Endodermal cell (in vitro differentiated cells): ENCODE results near the gene TOP3B. TPM values are rescaled to one million over a fixed set of nuclear protein-coding genes. Genes with fewer than 3 reads are reported as not detected.

Source experiments
- DNase-seq: peaks from one replicate; pipeline ENCODE4 v3.0.0-alpha.2; 2017
- H3K27ac ChIP-seq: 2 replicates; pipeline ENCODE4 v1.5.1; 2013; ENCODE audit warnings: mild to moderate bottlenecking, low read depth, low read length, moderate library complexity
- H3K27me3 ChIP-seq: 2 replicates; pipeline ENCODE4 v1.6.1; 2013; ENCODE audit warnings: mild to moderate bottlenecking, low read length, moderate library complexity; ENCODE audit not compliant: insufficient read depth, control insufficient read depth, poor library complexity, severe bottlenecking
- H3K36me3 ChIP-seq: 2 replicates; pipeline ENCODE4 v1.7.0; 2013; ENCODE audit warnings: mild to moderate bottlenecking, low read length, moderate library complexity; ENCODE audit not compliant: control insufficient read depth, insufficient read depth
- H3K4me1 ChIP-seq: one replicate; pipeline ENCODE4 v1.7.0; 2013; ENCODE audit warnings: low read length; ENCODE audit not compliant: control insufficient read depth, insufficient read depth
- H3K4me3 ChIP-seq: 2 replicates; pipeline ENCODE4 v1.5.1; 2013; ENCODE audit warnings: mild to moderate bottlenecking, low read length, moderate library complexity
- H3K9ac ChIP-seq: 2 replicates; pipeline ENCODE4 v1.6.1; 2013; ENCODE audit warnings: mild to moderate bottlenecking, low read length, moderate library complexity; ENCODE audit not compliant: poor library complexity, severe bottlenecking; ENCODE audit errors: extremely low read depth
- H3K9me3 ChIP-seq: 2 replicates; pipeline ENCODE4 v1.6.1; 2013; ENCODE audit warnings: mild to moderate bottlenecking, low read length, moderate library complexity; ENCODE audit not compliant: control insufficient read depth
- H3K27ac Mint-ChIP-seq: 2 replicates; pipeline ENCODE4 v1.8.0; 2020; ENCODE audit warnings: mixed read lengths
- H3K27me3 Mint-ChIP-seq: 2 replicates; pipeline ENCODE4 v1.8.0; 2021; ENCODE audit warnings: mild to moderate bottlenecking, mixed read lengths; ENCODE audit not compliant: insufficient read depth
- H3K36me3 Mint-ChIP-seq: 2 replicates; pipeline ENCODE4 v1.8.0; 2020; ENCODE audit warnings: low read depth, mixed read lengths
- H3K4me1 Mint-ChIP-seq: 2 replicates; pipeline ENCODE4 v1.8.0; 2020; ENCODE audit warnings: mixed read lengths
- H3K4me3 Mint-ChIP-seq: 2 replicates; pipeline ENCODE4 v1.8.0; 2020; ENCODE audit warnings: mild to moderate bottlenecking, moderate library complexity, mixed read lengths
- H3K9me3 Mint-ChIP-seq: 2 replicates; pipeline ENCODE4 v1.8.0; 2020; ENCODE audit warnings: mild to moderate bottlenecking, mixed read lengths
- CTCF ChIP-seq: fragments of 200-600 bp; sonication (generic); conservative IDR thresholded peaks from 2 replicates; pipeline ENCODE4 v1.5.0; 2021; ENCODE audit warnings: antibody characterized with exemption, mild to moderate bottlenecking
- WGBS, 2 experiments: methylation state at CpG; one replicate each; pipeline versions ENCODE4 v1.1.5 to v1.1.7; 2013; ENCODE audit warnings: missing lambda C conversion rate in 2 of 2, mixed read lengths in 1 of 2; ENCODE audit not compliant: insufficient coverage in 1 of 2, insufficient read length in 1 of 2; 5-methylcytosine and 5-hydroxymethylcytosine counted together
- total RNA-seq, 2 donors: library from RNA; stranded (reverse); fragmentation: NEBNext Ultra II Directional in 1 of 2; extraction: Animal tissue kit (Norgen Biotek cat#: 25700) in 1 of 2; gene quantifications; 2 replicates in 1 of 2; 3 replicates in 1 of 2; pipeline ENCODE4 v1.2.1, GENCODE V29; 2021

TOP3B gene
- total RNA-seq, 2 donors from 2014 or later: 68.8 to 71.9 TPM

- no peak overlapping the region for H3K4me3 Mint-ChIP-seq
- no peaks in the 10 kb centered on the region for H3K4me1 Mint-ChIP-seq
- Histone ChIP-seq H3K4me1 (no peaks in the 10 kb centered on the region), H3K9me3 (no peaks in the 10 kb centered on the region), H3K4me3 (no peak overlapping the region), H3K9ac (no peak overlapping the region), H3K36me3 (peaks cover 88% of the 10 kb centered on the region), H3K27ac (no peak overlapping the region), H3K27me3 (no peaks in the 10 kb centered on the region)
- no peak for TF ChIP-seq CTCF
- 98 to 100% methylated on average over 2 to 5 of the region's 5 CpGs for WGBS, 2 experiments
- no peak for DNase-seq
- peaks cover 83% of the 10 kb centered on the region for H3K36me3 Mint-ChIP-seq
- H3K27me3 Mint-ChIP-seq: no peaks in the 10 kb centered on the region
- H3K27ac Mint-ChIP-seq: no peak overlapping the region
- H3K9me3 Mint-ChIP-seq: no peaks in the 10 kb centered on the region
Measured at GRCh38 chr22:21968452-21969129, 14.0 kb downstream of the TOP3B start.

- TF ChIP-seq CTCF: no peak
- Mint-ChIP-seq H3K27me3 (no peaks in the 10 kb centered on the region), H3K4me1 (no peaks in the 10 kb centered on the region), H3K9me3 (peaks cover 3% of the 10 kb centered on the region), H3K27ac (no peak overlapping the region), H3K4me3 (no peak overlapping the region), H3K36me3 (peaks cover 81% of the 10 kb centered on the region)
- no peaks in the 10 kb centered on the region for H3K9me3 ChIP-seq
- H3K9ac ChIP-seq: no peak overlapping the region
- H3K36me3 ChIP-seq: peaks cover 85% of the 10 kb centered on the region
- no peak for DNase-seq
- H3K27ac ChIP-seq: no peak overlapping the region
- no peaks in the 10 kb centered on the region for H3K27me3 ChIP-seq
- no peak overlapping the region for H3K4me3 ChIP-seq
- 94 to 100% methylated on average over 7 of the region's 7 CpGs for WGBS, 2 experiments
- H3K4me1 ChIP-seq: no peaks in the 10 kb centered on the region
Measured at GRCh38 chr22:21967693-21968271, 14.8 kb downstream of the TOP3B start.

GRCh38 chr22:21966643-21967516, 15.7 kb downstream of the TOP3B start:
- no peak overlapping the region for H3K9ac ChIP-seq
- H3K27ac ChIP-seq: no peak overlapping the region
- Mint-ChIP-seq H3K36me3 (peaks cover 83% of the 10 kb centered on the region), H3K27me3 (no peaks in the 10 kb centered on the region), H3K4me3 (no peak overlapping the region), H3K4me1 (no peaks in the 10 kb centered on the region), H3K9me3 (peaks cover 3% of the 10 kb centered on the region), H3K27ac (no peak overlapping the region)
- TF ChIP-seq CTCF: no peak
- no peak overlapping the region for H3K4me3 ChIP-seq
- no peaks in the 10 kb centered on the region for H3K4me1 ChIP-seq
- DNase-seq: no peak
- H3K27me3 ChIP-seq: no peaks in the 10 kb centered on the region
- 95 to 97% methylated on average over 13 to 16 of the region's 16 CpGs for WGBS, 2 experiments
- H3K36me3 ChIP-seq: peaks cover 85% of the 10 kb centered on the region
- H3K9me3 ChIP-seq: no peaks in the 10 kb centered on the region
